Kidney (tissue), 14 donors: ENCODE results near the gene PPP2R5B. TPM values are rescaled to one million over a fixed set of nuclear protein-coding genes. Genes with fewer than 3 reads are reported as not detected.

Experiments
- DNase-seq, 5 donors: peaks; one replicate each; pipeline ENCODE4 v3.0.0-alpha.2; 2013 to 2020
- FAIRE-seq: peaks from 2 replicates; lab custom pipeline; 2012; peaks lifted over from hg19 to GRCh38; lab: Jason Lieb, UNC
- H3K27ac ChIP-seq, 2 donors: one replicate each; pipeline ENCODE4 v1.7.0; 2013; ENCODE audit warnings: low read depth in 2 of 2, low read length in 2 of 2, inconsistent platforms in 1 of 2
- H3K27me3 ChIP-seq: one replicate; pipeline ENCODE4 v1.7.1; 2013; ENCODE audit warnings: low read length, inconsistent platforms; ENCODE audit not compliant: control insufficient read depth, insufficient read depth
- H3K36me3 ChIP-seq, 3 donors: one replicate each; pipeline versions ENCODE4 v1.7.0 to v1.7.1; 2013; ENCODE audit warnings: low read length in 3 of 3, control low read depth in 1 of 3, inconsistent platforms in 1 of 3; ENCODE audit not compliant: insufficient read depth in 3 of 3, control insufficient read depth in 2 of 3
- H3K4me1 ChIP-seq, 3 donors: one replicate each; pipeline versions ENCODE4 v1.7.0 to v1.7.1; 2013; ENCODE audit warnings: low read length in 3 of 3, inconsistent platforms in 1 of 3, low read depth in 1 of 3; ENCODE audit not compliant: control insufficient read depth in 2 of 3, insufficient read depth in 2 of 3
- H3K4me3 ChIP-seq, 3 donors: one replicate each; pipeline versions ENCODE4 v1.7.0 to v1.8.1; 2013; ENCODE audit warnings: low read length in 3 of 3, control low read depth in 1 of 3, inconsistent platforms in 1 of 3
- H3K9ac ChIP-seq, 3 donors: one replicate each; pipeline versions ENCODE4 v1.7.0 to v1.7.1; 2013; ENCODE audit warnings: low read length in 3 of 3, control low read depth in 1 of 3, inconsistent platforms in 1 of 3
- H3K9me3 ChIP-seq, 3 donors: one replicate each; pipeline versions ENCODE4 v1.7.0 to v1.7.1; 2013; ENCODE audit warnings: low read length in 3 of 3, control low read depth in 1 of 3, inconsistent platforms in 1 of 3; ENCODE audit not compliant: control insufficient read depth in 2 of 3, insufficient read depth in 1 of 3
- CTCF ChIP-seq: IDR thresholded peaks from 3 replicates; pipeline ENCODE4 v1.5.1; 2012; ENCODE audit warnings: mild to moderate bottlenecking, moderate library complexity, borderline replicate concordance; ENCODE audit not compliant: insufficient read depth; ENCODE audit errors: extremely low read depth
- intact Hi-C: fragments of 100-400 bp; cut with DNase I; formaldehyde crosslinking; loops from one replicate; pipeline ENCODE4 v1.11.1; 2022
- polyA plus RNA-seq: library from polyadenylated mRNA; stranded (reverse); fragments of 350-450 nt; fragmentation: Illumina TruSeq; extraction: RNeasy Lipid Tissue Mini Kit (QIAGEN cat#74804); gene quantifications from one replicate; pipeline ENCODE4 v1.2.3, GENCODE V29; 2014; ENCODE audit warnings: low read depth, low replicate concordance; ENCODE audit not compliant: insufficient read depth
- total RNA-seq: library from RNA; stranded (reverse); fragmentation: NEBNext Ultra II Directional; extraction: Animal tissue kit (Norgen Biotek cat#: 25700); gene quantifications from one replicate; pipeline ENCODE4 v1.2.1, GENCODE V29; 2021
- donor health status: control.
- donor health status: control.
- donor health status: control.
- donor health status: control.
- donor health status: control.
- donor health status: DM: yes; HTN: yes; CAD: no.
- donor health status: Normal renal cell carcinoma (clear cell type).

PPP2R5B gene
- total and polyA plus RNA-seq, 2 donors from 2014 or later, result 16.8 to 21.2 TPM

- Histone ChIP-seq H3K9me3 (no peaks in the 10 kb centered on the region), H3K4me3 (peak overlapping the region; percentile 95 to 97 (median 97)), H3K36me3 (peaks cover 0 to 10% (median 4%) of the 10 kb centered on the region in 3 donors), H3K27me3 (no peaks in the 10 kb centered on the region), H3K27ac (peak overlapping the region; percentile 73 to 86), H3K9ac (peak overlapping the region in 2 of 3 donors; percentile 26 to 86), H3K4me1 (peaks cover 0 to 60% (median 38%) of the 10 kb centered on the region in 3 donors)
- FAIRE-seq (no peak), DNase-seq (peak in 1 of 5 donors; percentile 46)
- TF ChIP-seq CTCF, result no peak
- intact Hi-C loops, result no loop called here
These were observed 48.2 kb upstream of the PPP2R5B start for GRCh38 chr11:64876229-64876750.

- H3K9me3 ChIP-seq, result no peaks in the 10 kb centered on the region
- no peak for TF ChIP-seq CTCF
- H3K27me3 ChIP-seq, result no peaks in the 10 kb centered on the region
- peak overlapping the region; percentile 59 to 95 (median 86) for H3K9ac ChIP-seq
- peaks cover 0 to 6% (median 2%) of the 10 kb centered on the region in 3 donors for H3K36me3 ChIP-seq
- H3K4me3 ChIP-seq, result peak overlapping the region; percentile 95 to 97 (median 97)
- peak in 4 of 5 donors; percentile 67 to 82 (median 74) for DNase-seq
- intact Hi-C loops, result no loop called here
- H3K4me1 ChIP-seq, result peaks cover 0 to 57% (median 32%) of the 10 kb centered on the region in 3 donors
- no peak for FAIRE-seq
- H3K27ac ChIP-seq, result peak overlapping the region; percentile 73 to 86
These were observed 47.6 kb upstream of the PPP2R5B start for GRCh38 chr11:64876835-64877341.

GRCh38 chr11:64877390-64878222 lies 46.9 kb upstream of the PPP2R5B start:
- peaks cover 0 to 56% (median 30%) of the 10 kb centered on the region in 3 donors for H3K4me1 ChIP-seq
- peak overlapping the region; percentile 86 to 95 (median 95) for H3K9ac ChIP-seq
- no peak for TF ChIP-seq CTCF
- H3K4me3 ChIP-seq, result peak overlapping the region; percentile 95 to 97 (median 97)
- H3K36me3 ChIP-seq, result peaks cover 0 to 5% (median 2%) of the 10 kb centered on the region in 3 donors
- FAIRE-seq (no peak), DNase-seq (peak in 2 of 5 donors; percentile 81 to 86)
- intact Hi-C loops, result no loop called here
- H3K27me3 ChIP-seq, result no peaks in the 10 kb centered on the region
- H3K9me3 ChIP-seq, result no peaks in the 10 kb centered on the region
- H3K27ac ChIP-seq, result peak overlapping the region; percentile 73 to 86
